Endodermal cell (in vitro differentiated cells): Measurements from ENCODE around the gene AAK1. TPM values are rescaled to one million over a fixed set of nuclear protein-coding genes. Genes with fewer than 3 reads are reported as not detected.
A peak's percentile ranks its signal among the peaks of the same experiment; 100 is the strongest.

ENCODE experiments used
- DNase-seq: peaks from one replicate; pipeline ENCODE4 v3.0.0-alpha.2; 2017
- H3K27ac ChIP-seq: 2 replicates; pipeline ENCODE4 v1.5.1; 2013; ENCODE audit warnings: mild to moderate bottlenecking, low read depth, low read length, moderate library complexity
- H3K27me3 ChIP-seq: 2 replicates; pipeline ENCODE4 v1.6.1; 2013; ENCODE audit warnings: mild to moderate bottlenecking, low read length, moderate library complexity; ENCODE audit not compliant: insufficient read depth, control insufficient read depth, poor library complexity, severe bottlenecking
- H3K36me3 ChIP-seq: 2 replicates; pipeline ENCODE4 v1.7.0; 2013; ENCODE audit warnings: mild to moderate bottlenecking, low read length, moderate library complexity; ENCODE audit not compliant: control insufficient read depth, insufficient read depth
- H3K4me1 ChIP-seq: one replicate; pipeline ENCODE4 v1.7.0; 2013; ENCODE audit warnings: low read length; ENCODE audit not compliant: control insufficient read depth, insufficient read depth
- H3K4me3 ChIP-seq: 2 replicates; pipeline ENCODE4 v1.5.1; 2013; ENCODE audit warnings: mild to moderate bottlenecking, low read length, moderate library complexity
- H3K9ac ChIP-seq: 2 replicates; pipeline ENCODE4 v1.6.1; 2013; ENCODE audit warnings: mild to moderate bottlenecking, low read length, moderate library complexity; ENCODE audit not compliant: poor library complexity, severe bottlenecking; ENCODE audit errors: extremely low read depth
- H3K9me3 ChIP-seq: 2 replicates; pipeline ENCODE4 v1.6.1; 2013; ENCODE audit warnings: mild to moderate bottlenecking, low read length, moderate library complexity; ENCODE audit not compliant: control insufficient read depth
- H3K27ac Mint-ChIP-seq: 2 replicates; pipeline ENCODE4 v1.8.0; 2020; ENCODE audit warnings: mixed read lengths
- H3K27me3 Mint-ChIP-seq: 2 replicates; pipeline ENCODE4 v1.8.0; 2021; ENCODE audit warnings: mild to moderate bottlenecking, mixed read lengths; ENCODE audit not compliant: insufficient read depth
- H3K36me3 Mint-ChIP-seq: 2 replicates; pipeline ENCODE4 v1.8.0; 2020; ENCODE audit warnings: low read depth, mixed read lengths
- H3K4me1 Mint-ChIP-seq: 2 replicates; pipeline ENCODE4 v1.8.0; 2020; ENCODE audit warnings: mixed read lengths
- H3K4me3 Mint-ChIP-seq: 2 replicates; pipeline ENCODE4 v1.8.0; 2020; ENCODE audit warnings: mild to moderate bottlenecking, moderate library complexity, mixed read lengths
- H3K9me3 Mint-ChIP-seq: 2 replicates; pipeline ENCODE4 v1.8.0; 2020; ENCODE audit warnings: mild to moderate bottlenecking, mixed read lengths
- WGBS, 2 experiments: methylation state at CpG; one replicate each; pipeline versions ENCODE4 v1.1.5 to v1.1.7; 2013; ENCODE audit warnings: missing lambda C conversion rate in 2 of 2, mixed read lengths in 1 of 2; ENCODE audit not compliant: insufficient coverage in 1 of 2, insufficient read length in 1 of 2; 5-methylcytosine and 5-hydroxymethylcytosine counted together
- total RNA-seq, 2 donors: library from RNA; stranded (reverse); fragmentation: NEBNext Ultra II Directional in 1 of 2; extraction: Animal tissue kit (Norgen Biotek cat#: 25700) in 1 of 2; gene quantifications; 2 replicates in 1 of 2; 3 replicates in 1 of 2; pipeline ENCODE4 v1.2.1, GENCODE V29; 2021
- TF ChIP-seq, protein P1 (sequence below): fragments of 200-600 bp; sonication (generic); conservative IDR thresholded peaks from 2 replicates; pipeline ENCODE4 v1.5.0; 2021; ENCODE audit warnings: antibody characterized with exemption, mild to moderate bottlenecking

Gene AAK1
- total RNA-seq, 2 donors from 2014 or later: 29.2 to 34.7 TPM

DNA sequence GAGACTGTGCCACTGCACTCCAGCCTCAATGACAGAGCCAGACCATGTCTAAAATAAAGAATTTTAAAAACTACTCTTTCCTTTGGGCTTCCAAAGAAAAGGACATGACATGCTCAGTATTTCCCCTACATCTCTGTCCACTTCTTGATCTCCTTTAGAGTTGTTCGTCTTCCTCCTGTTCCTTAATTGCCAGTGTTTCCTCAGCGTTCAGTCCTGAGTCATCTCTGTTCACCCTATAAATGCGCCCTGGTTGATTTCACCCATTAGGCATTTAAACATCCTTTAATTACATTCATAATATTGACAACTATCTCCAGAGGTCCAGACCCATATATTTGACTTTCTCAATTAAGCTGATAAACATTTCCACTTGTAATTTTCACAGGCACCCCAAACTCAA lies 64.0 kb downstream of the AAK1 start:
- DNase-seq: no peak
- no peak overlapping the region for H3K9ac ChIP-seq
- H3K27ac Mint-ChIP-seq: no peak overlapping the region
- no peaks in the 10 kb centered on the region for H3K36me3 Mint-ChIP-seq
- H3K4me1 ChIP-seq: peaks cover 3% of the 10 kb centered on the region
- no peak overlapping the region for H3K4me3 Mint-ChIP-seq
- no peaks in the 10 kb centered on the region for H3K27me3 Mint-ChIP-seq
- 96 to 100% methylated on average over 2 to 3 of the region's 3 CpGs for WGBS, 2 experiments
- no peaks in the 10 kb centered on the region for H3K27me3 ChIP-seq
- H3K4me3 ChIP-seq: no peak overlapping the region
- H3K9me3 ChIP-seq: no peaks in the 10 kb centered on the region
- TF ChIP-seq, protein P1, sequence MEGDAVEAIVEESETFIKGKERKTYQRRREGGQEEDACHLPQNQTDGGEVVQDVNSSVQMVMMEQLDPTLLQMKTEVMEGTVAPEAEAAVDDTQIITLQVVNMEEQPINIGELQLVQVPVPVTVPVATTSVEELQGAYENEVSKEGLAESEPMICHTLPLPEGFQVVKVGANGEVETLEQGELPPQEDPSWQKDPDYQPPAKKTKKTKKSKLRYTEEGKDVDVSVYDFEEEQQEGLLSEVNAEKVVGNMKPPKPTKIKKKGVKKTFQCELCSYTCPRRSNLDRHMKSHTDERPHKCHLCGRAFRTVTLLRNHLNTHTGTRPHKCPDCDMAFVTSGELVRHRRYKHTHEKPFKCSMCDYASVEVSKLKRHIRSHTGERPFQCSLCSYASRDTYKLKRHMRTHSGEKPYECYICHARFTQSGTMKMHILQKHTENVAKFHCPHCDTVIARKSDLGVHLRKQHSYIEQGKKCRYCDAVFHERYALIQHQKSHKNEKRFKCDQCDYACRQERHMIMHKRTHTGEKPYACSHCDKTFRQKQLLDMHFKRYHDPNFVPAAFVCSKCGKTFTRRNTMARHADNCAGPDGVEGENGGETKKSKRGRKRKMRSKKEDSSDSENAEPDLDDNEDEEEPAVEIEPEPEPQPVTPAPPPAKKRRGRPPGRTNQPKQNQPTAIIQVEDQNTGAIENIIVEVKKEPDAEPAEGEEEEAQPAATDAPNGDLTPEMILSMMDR: no peak
- H3K36me3 ChIP-seq: no peaks in the 10 kb centered on the region
- H3K27ac ChIP-seq: no peak overlapping the region
- H3K4me1 Mint-ChIP-seq: peaks cover 29% of the 10 kb centered on the region
- H3K9me3 Mint-ChIP-seq: no peaks in the 10 kb centered on the region

DNA sequence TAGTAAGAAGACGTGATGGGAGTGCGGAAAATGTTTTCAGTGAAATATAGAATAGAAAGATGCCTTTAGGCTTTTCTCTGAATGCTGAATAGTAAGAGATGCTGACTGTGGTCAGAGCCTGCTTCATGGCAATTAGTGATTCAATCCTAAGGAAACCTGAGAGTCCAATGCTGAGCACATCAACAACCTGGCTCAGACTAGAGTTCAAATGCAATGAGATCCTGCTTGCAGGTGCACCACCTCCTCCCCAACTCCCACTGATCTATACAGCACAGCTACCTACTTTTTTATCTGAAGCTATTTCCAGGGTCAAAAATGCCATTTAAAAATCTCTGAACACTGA lies 65.4 kb downstream of the AAK1 start:
- peak overlapping the region; percentile 26 for H3K27ac Mint-ChIP-seq
- Histone ChIP-seq H3K36me3 (no peaks in the 10 kb centered on the region), H3K4me1 (peaks cover 3% of the 10 kb centered on the region), H3K9me3 (no peaks in the 10 kb centered on the region), H3K9ac (no peak overlapping the region), H3K27me3 (no peaks in the 10 kb centered on the region), H3K4me3 (no peak overlapping the region), H3K27ac (no peak overlapping the region)
- peaks cover 30% of the 10 kb centered on the region for H3K4me1 Mint-ChIP-seq
- H3K36me3 Mint-ChIP-seq: no peaks in the 10 kb centered on the region
- DNase-seq: no peak
- H3K27me3 Mint-ChIP-seq: no peaks in the 10 kb centered on the region
- no peaks in the 10 kb centered on the region for H3K9me3 Mint-ChIP-seq
- H3K4me3 Mint-ChIP-seq: no peak overlapping the region
- TF ChIP-seq, protein P1: no peak
- 98 to 100% methylated on average over 2 of the region's 2 CpGs for WGBS, 2 experiments

DNA sequence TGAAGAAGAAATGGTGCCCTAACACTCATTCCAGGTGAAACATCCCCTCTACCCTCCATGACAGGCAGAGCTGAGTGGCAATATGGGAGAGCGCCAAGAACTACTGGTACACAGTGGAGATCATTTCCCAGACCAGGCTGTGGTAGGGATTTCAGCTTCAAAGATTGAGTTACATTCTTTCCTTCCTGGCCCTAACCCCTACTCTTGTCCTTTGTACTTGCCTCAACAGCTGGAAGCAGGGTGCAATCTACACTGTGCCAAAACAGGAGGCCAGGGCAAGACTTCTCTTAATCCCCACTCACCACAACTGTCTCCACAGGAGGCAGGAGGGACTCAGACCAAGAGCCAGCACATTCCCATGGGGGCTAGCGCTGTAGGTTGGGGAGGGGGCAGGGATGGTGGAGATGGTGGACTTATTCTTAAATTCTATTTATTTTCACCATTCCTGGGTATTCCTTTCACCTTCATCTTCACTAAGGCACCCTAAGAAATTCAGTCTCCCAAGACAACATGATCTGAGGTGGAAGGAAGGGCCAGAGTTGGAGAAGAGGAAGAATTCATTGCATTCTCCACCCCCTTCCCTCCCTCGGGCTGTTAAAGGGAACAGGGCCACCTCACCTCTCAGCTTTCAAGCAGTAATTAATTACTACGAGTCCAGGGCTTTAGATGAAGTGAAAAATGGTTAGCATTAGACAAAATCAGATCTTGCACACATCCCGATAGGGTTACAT lies 65.9 kb downstream of the AAK1 start:
- TF ChIP-seq, protein P1: no peak
- DNase-seq: no peak
- peaks cover 35% of the 10 kb centered on the region for H3K4me1 Mint-ChIP-seq

More for the DNA sequence above, 65.9 kb downstream of the AAK1 start:
- no peak overlapping the region for H3K4me3 ChIP-seq
- no peak overlapping the region for H3K27ac ChIP-seq
- Mint-ChIP-seq H3K27me3 (no peaks in the 10 kb centered on the region), H3K4me3 (no peak overlapping the region), H3K9me3 (no peaks in the 10 kb centered on the region), H3K27ac (no peak overlapping the region), H3K36me3 (no peaks in the 10 kb centered on the region)
- no peak overlapping the region for H3K9ac ChIP-seq
- no peaks in the 10 kb centered on the region for H3K36me3 ChIP-seq
- WGBS, 2 experiments: 75 to 85% methylated on average over 2 to 4 of the region's 5 CpGs
- H3K9me3 ChIP-seq: no peaks in the 10 kb centered on the region
- H3K27me3 ChIP-seq: no peaks in the 10 kb centered on the region
- peaks cover 5% of the 10 kb centered on the region for H3K4me1 ChIP-seq
